Mesendoderm (in vitro differentiated cells): ENCODE results near the gene ANXA5. TPM values are rescaled to one million over a fixed set of nuclear protein-coding genes. Genes with fewer than 3 reads are reported as not detected.
A peak's percentile ranks its signal among the peaks of the same experiment; 100 is the strongest.

ENCODE experiments used
- DNase-seq: peaks from one replicate; pipeline ENCODE4 v3.0.0; 2013
- H2AK5ac ChIP-seq: 2 replicates; pipeline ENCODE4 v1.6.1; 2013; ENCODE audit warnings: low read length, inconsistent platforms
- H2BK120ac ChIP-seq: 2 replicates; pipeline ENCODE4 v1.6.1; 2013; ENCODE audit warnings: low read depth, mild to moderate bottlenecking, low read length, moderate library complexity, mixed read lengths
- H2BK15ac ChIP-seq: replicated peaks from 2 replicates; pipeline ENCODE4 v1.6.1; 2013; ENCODE audit warnings: low read depth, mild to moderate bottlenecking, moderate library complexity
- H2BK5ac ChIP-seq: 2 replicates; pipeline ENCODE4 v1.6.1; 2013; ENCODE audit warnings: low read length, inconsistent platforms
- H3K18ac ChIP-seq: 2 replicates; pipeline ENCODE4 v1.6.1; 2013; ENCODE audit warnings: mild to moderate bottlenecking, low read length, mixed read lengths
- H3K23ac ChIP-seq: one replicate; pipeline ENCODE4 v1.6.1; 2013; ENCODE audit warnings: low read length
- H3K27ac ChIP-seq: 2 replicates; pipeline ENCODE4 v1.5.1; 2013; ENCODE audit warnings: low read depth, mild to moderate bottlenecking, inconsistent platforms, low read length, moderate library complexity
- H3K27me3 ChIP-seq: 2 replicates; pipeline ENCODE4 v1.6.1; 2013; ENCODE audit warnings: low read length, control low read depth, mild to moderate bottlenecking, inconsistent platforms; ENCODE audit not compliant: insufficient read depth, poor library complexity
- H3K36me3 ChIP-seq: 2 replicates; pipeline ENCODE4 v1.6.1; 2013; ENCODE audit warnings: low read length, inconsistent platforms; ENCODE audit not compliant: control insufficient read depth, insufficient read depth
- H3K4ac ChIP-seq: one replicate; pipeline ENCODE4 v1.6.1; 2013; ENCODE audit warnings: low read depth, mild to moderate bottlenecking, low read length, moderate library complexity
- H3K4me1 ChIP-seq: 2 replicates; pipeline ENCODE4 v1.6.1; 2013; ENCODE audit warnings: low read depth, low read length, inconsistent platforms; ENCODE audit not compliant: control insufficient read depth
- H3K4me2 ChIP-seq: 2 replicates; pipeline ENCODE4 v1.6.1; 2013; ENCODE audit warnings: low read length
- H3K4me3 ChIP-seq: 2 replicates; pipeline ENCODE4 v1.5.1; 2013; ENCODE audit warnings: mild to moderate bottlenecking, low read length
- H3K56ac ChIP-seq: one replicate; pipeline ENCODE4 v1.6.1; 2013; ENCODE audit warnings: low read length
- H3K79me1 ChIP-seq: 2 replicates; pipeline ENCODE4 v1.6.1; 2013; ENCODE audit warnings: low read length, inconsistent platforms
- H3K79me2 ChIP-seq: 2 replicates; pipeline ENCODE4 v1.6.1; 2013; ENCODE audit warnings: mild to moderate bottlenecking, low read length; ENCODE audit not compliant: control insufficient read depth, insufficient read depth
- H3K9ac ChIP-seq: 2 replicates; pipeline ENCODE4 v1.6.1; 2013; ENCODE audit warnings: low read length, inconsistent platforms
- H4K5ac ChIP-seq: one replicate; pipeline ENCODE4 v1.6.1; 2013; ENCODE audit warnings: low read length
- H4K8ac ChIP-seq: one replicate; pipeline ENCODE4 v1.6.1; 2013; ENCODE audit warnings: low read depth, mild to moderate bottlenecking, control low read depth, low read length, moderate library complexity
- WGBS: extraction: QIAGEN DNeasy Blood & Tissue Kit; methylation state at CpG from one replicate; pipeline ENCODE4 v1.1.7; 2013; ENCODE audit warnings: low lambda C conversion rate, missing lambda C conversion rate; ENCODE audit not compliant: insufficient coverage; ENCODE audit errors: extremely low coverage; 5-methylcytosine and 5-hydroxymethylcytosine counted together
- polyA plus RNA-seq, 2 experiments: library from polyadenylated mRNA; stranded (reverse); fragments of 200-250 nt; gene quantifications; one replicate each; pipeline ENCODE4 v1.2.3, GENCODE V29; 2013

Gene ANXA5
- 218 TPM for polyA plus RNA-seq (2013, experiment 1 of 2)
- polyA plus RNA-seq (2013, experiment 2 of 2), result 225 TPM

GRCh38 chr4:121696581-121697461 lies at the start of gene ANXA5:
Gene ANXA5, minus strand, starts transcription at chr4:121696980. Its CDS starts 391 bp downstream, at chr4:121696589.
- peak within 1 kb of the TSS; percentile 96 for H3K4me3 ChIP-seq
- peak within 1 kb of the TSS; percentile 94 for H3K56ac ChIP-seq
- no peak within 1 kb of the TSS for H2AK5ac ChIP-seq
- no peaks in the 10 kb centered on the region for H3K36me3 ChIP-seq
- H3K79me2 ChIP-seq, result peaks cover 22% of the 10 kb centered on the region
- H3K4me2 ChIP-seq, result peak within 1 kb of the TSS; percentile 72
- H3K27ac ChIP-seq, result peak within 1 kb of the TSS; percentile 94
- peak; percentile 90 for DNase-seq
- no peak within 1 kb of the TSS for H3K4ac ChIP-seq
- peak within 1 kb of the TSS; percentile 72 for H3K23ac ChIP-seq
- peaks cover 3% of the 10 kb centered on the region for H3K79me1 ChIP-seq
- H3K27me3 ChIP-seq, result no peaks in the 10 kb centered on the region
- H3K18ac ChIP-seq, result peak within 1 kb of the TSS; percentile 88
- H3K9ac ChIP-seq, result peak within 1 kb of the TSS; percentile 93
- WGBS, result no CpG with 5 or more reads among the region's 91 CpGs
- peaks cover 5% of the 10 kb centered on the region for H3K4me1 ChIP-seq
- H2BK15ac ChIP-seq, result no peak within 1 kb of the TSS
- H2BK120ac ChIP-seq, result no peak within 1 kb of the TSS
- H2BK5ac ChIP-seq, result peak within 1 kb of the TSS; percentile 37
- no peak within 1 kb of the TSS for H4K8ac ChIP-seq
- H4K5ac ChIP-seq, result no peak within 1 kb of the TSS

- no peak for DNase-seq
- H3K9ac ChIP-seq, result no peak overlapping the region
These were observed 46.0 kb upstream of the ANXA5 start for GRCh38 chr4:121742794-121743193.

GRCh38 chr4:121741751-121742150 lies 45.0 kb upstream of the ANXA5 start:
- Histone ChIP-seq H2BK120ac (no peak overlapping the region), H3K4ac (no peak overlapping the region), H3K79me2 (no peaks in the 10 kb centered on the region), H2BK5ac (no peak overlapping the region), H3K27ac (no peak overlapping the region), H3K79me1 (no peaks in the 10 kb centered on the region), H4K5ac (no peak overlapping the region), H3K4me2 (no peak overlapping the region), H3K4me1 (no peaks in the 10 kb centered on the region), H4K8ac (no peak overlapping the region), H2BK15ac (no peak overlapping the region), H3K36me3 (no peaks in the 10 kb centered on the region), H3K27me3 (no peaks in the 10 kb centered on the region), H3K56ac (no peak overlapping the region), H3K9ac (no peak overlapping the region), H3K23ac (no peak overlapping the region), H3K4me3 (no peak overlapping the region), H3K18ac (no peak overlapping the region), H2AK5ac (no peak overlapping the region)
- DNase-seq, result peak; percentile 13
- WGBS, result no CpG with 5 or more reads among the region's 7 CpGs

More at GRCh38 chr4:121742794-121743193, 46.0 kb upstream of the ANXA5 start:
- Histone ChIP-seq H4K5ac (no peak overlapping the region), H4K8ac (no peak overlapping the region), H3K4ac (no peak overlapping the region), H3K36me3 (no peaks in the 10 kb centered on the region), H3K27me3 (no peaks in the 10 kb centered on the region), H3K79me1 (no peaks in the 10 kb centered on the region), H3K23ac (no peak overlapping the region), H3K27ac (no peak overlapping the region), H2AK5ac (no peak overlapping the region), H3K56ac (no peak overlapping the region), H2BK120ac (no peak overlapping the region), H2BK15ac (no peak overlapping the region), H3K4me1 (no peaks in the 10 kb centered on the region), H2BK5ac (no peak overlapping the region), H3K79me2 (no peaks in the 10 kb centered on the region), H3K4me3 (no peak overlapping the region), H3K4me2 (no peak overlapping the region), H3K18ac (no peak overlapping the region)
- no CpG with 5 or more reads among the region's 3 CpGs for WGBS

DNA sequence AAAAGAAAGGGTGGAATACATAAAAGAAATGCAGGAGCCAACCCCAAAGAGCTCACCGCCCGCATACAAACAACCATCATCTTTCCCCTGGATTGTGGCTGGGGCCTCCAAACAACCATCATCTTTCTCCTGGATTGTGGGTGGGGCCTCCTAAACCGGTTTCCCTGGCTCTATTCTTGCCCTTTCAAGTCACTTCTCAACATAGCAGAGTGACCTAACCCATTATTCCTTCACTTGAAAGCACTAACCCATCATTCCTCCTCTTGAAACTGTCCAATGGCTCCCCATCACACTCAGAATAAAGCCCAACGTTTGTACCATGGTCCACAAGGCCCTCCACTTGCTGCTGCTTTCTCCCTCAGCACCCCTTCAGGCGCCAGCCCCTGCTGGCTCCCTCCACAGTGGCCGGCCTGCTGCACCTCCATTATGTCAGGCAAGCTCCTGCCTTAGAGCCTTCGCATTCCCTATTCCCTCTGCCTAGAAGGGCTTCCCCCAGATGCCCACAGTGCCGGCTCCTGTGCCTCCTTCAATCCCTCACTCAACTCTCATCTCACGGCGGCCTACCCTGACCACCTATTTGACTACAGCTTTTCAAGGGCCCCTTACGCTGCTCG lies 44.1 kb upstream of the ANXA5 start:
- Histone ChIP-seq H3K18ac (no peak overlapping the region), H3K79me1 (no peaks in the 10 kb centered on the region), H2BK120ac (no peak overlapping the region), H2AK5ac (no peak overlapping the region), H3K36me3 (no peaks in the 10 kb centered on the region), H4K8ac (no peak overlapping the region), H3K79me2 (no peaks in the 10 kb centered on the region), H3K9ac (no peak overlapping the region), H2BK15ac (no peak overlapping the region), H3K4me2 (no peak overlapping the region), H3K4me1 (no peaks in the 10 kb centered on the region), H3K4me3 (no peak overlapping the region), H3K56ac (no peak overlapping the region), H3K23ac (no peak overlapping the region), H4K5ac (no peak overlapping the region), H3K27ac (no peak overlapping the region), H2BK5ac (no peak overlapping the region), H3K4ac (no peak overlapping the region), H3K27me3 (no peaks in the 10 kb centered on the region)
- peak; percentile 42 for DNase-seq
- no CpG with 5 or more reads among the region's 12 CpGs for WGBS

GRCh38 chr4:121739575-121739974 lies 42.8 kb upstream of the ANXA5 start:
- no peak overlapping the region for H2AK5ac ChIP-seq
- H3K9ac ChIP-seq, result no peak overlapping the region
- H4K8ac ChIP-seq, result no peak overlapping the region
- no peak for DNase-seq
- no peaks in the 10 kb centered on the region for H3K79me2 ChIP-seq
- no peaks in the 10 kb centered on the region for H3K4me1 ChIP-seq
- H3K18ac ChIP-seq, result no peak overlapping the region
- H3K56ac ChIP-seq, result no peak overlapping the region
- H3K79me1 ChIP-seq, result no peaks in the 10 kb centered on the region
- H2BK15ac ChIP-seq, result no peak overlapping the region
- H2BK5ac ChIP-seq, result no peak overlapping the region
- H3K4me3 ChIP-seq, result no peak overlapping the region
- H3K36me3 ChIP-seq, result no peaks in the 10 kb centered on the region
- no peaks in the 10 kb centered on the region for H3K27me3 ChIP-seq
- no peak overlapping the region for H3K27ac ChIP-seq
- H4K5ac ChIP-seq, result no peak overlapping the region
- H3K4ac ChIP-seq, result no peak overlapping the region
- no peak overlapping the region for H3K23ac ChIP-seq
- no peak overlapping the region for H3K4me2 ChIP-seq
- no CpG with 5 or more reads among the region's 2 CpGs for WGBS
- no peak overlapping the region for H2BK120ac ChIP-seq
